Activated T-cell treated with anti-CD3 and anti-CD28 coated beads, Interleukin-2, amount 50 U/mL, for 72 hours (primary cell): ENCODE data around the gene INAFM1. TPM values are rescaled to one million over a fixed set of nuclear protein-coding genes. Genes with fewer than 3 reads are reported as not detected.
"Not testable (repeated sequence)": the region's sequence is repeated elsewhere in the genome, so short reads cannot be mapped to it uniquely, and the experiment has no call there.

Source experiments
- ATAC-seq, 2 donors: fragments of 150-1000 bp; cut with Tn5 transposase; replicated peaks in 1 of 2; 2 replicates each; pipeline ENCODE4 v1.10.0; 2021; ENCODE audit warnings: moderate library complexity in 2 of 2, mild to moderate bottlenecking in 1 of 2
- DNase-seq, 2 donors: peaks; one replicate each; pipeline ENCODE4 v3.0.0; 2021 to 2022; ENCODE audit warnings: mixed read lengths in 1 of 2
- H3K27ac Mint-ChIP-seq: one replicate; pipeline ENCODE4 v1.8.0; 2022; ENCODE audit warnings: mild to moderate bottlenecking, moderate library complexity, mixed read lengths
- H3K27me3 Mint-ChIP-seq: one replicate; pipeline ENCODE4 v1.8.0; 2022; ENCODE audit warnings: low read depth, mixed read lengths
- H3K36me3 Mint-ChIP-seq, 2 donors: one replicate each; pipeline ENCODE4 v1.8.0; 2022; ENCODE audit warnings: mixed read lengths in 2 of 2, mild to moderate bottlenecking in 1 of 2; ENCODE audit not compliant: insufficient read depth in 2 of 2
- H3K4me1 Mint-ChIP-seq: one replicate; pipeline ENCODE4 v1.8.0; 2022; ENCODE audit warnings: low read depth, mixed read lengths
- H3K4me3 Mint-ChIP-seq, 2 donors: one replicate each; pipeline ENCODE4 v1.8.0; 2022; ENCODE audit warnings: mild to moderate bottlenecking in 2 of 2, mixed read lengths in 2 of 2, moderate library complexity in 2 of 2
- H3K9me3 Mint-ChIP-seq, 2 donors: one replicate each; pipeline ENCODE4 v1.8.0; 2022; ENCODE audit warnings: mixed read lengths in 2 of 2
- total RNA-seq, 2 donors: library from RNA; stranded (reverse); gene quantifications; one replicate each; pipeline ENCODE4 v1.2.3, GENCODE V29; 2022

The INAFM1 gene
- total RNA-seq, 2 donors from 2014 or later = 19.7 to 21.4 TPM

GRCh38 chr19:47267350-47267759 is 7.3 kb upstream of the INAFM1 start:
- Mint-ChIP-seq H3K4me1 (peaks cover 8% of the 10 kb centered on the region), H3K9me3 (no peaks in the 10 kb centered on the region), H3K27me3 (no peaks in the 10 kb centered on the region), H3K27ac (no peak overlapping the region), H3K4me3 (no peak overlapping the region), H3K36me3 (peaks cover 2 to 18% of the 10 kb centered on the region in 2 donors)
- DNase-seq (no peak), ATAC-seq (no peak)

GRCh38 chr19:47268028-47268427 is 6.7 kb upstream of the INAFM1 start:
- no peak overlapping the region for H3K4me3 Mint-ChIP-seq
- no peak for ATAC-seq
- no peak overlapping the region for H3K27ac Mint-ChIP-seq
- H3K4me1 Mint-ChIP-seq = peaks cover 15% of the 10 kb centered on the region
- no peaks in the 10 kb centered on the region for H3K27me3 Mint-ChIP-seq
- H3K9me3 Mint-ChIP-seq = no peaks in the 10 kb centered on the region
- peaks cover 2 to 16% of the 10 kb centered on the region in 2 donors for H3K36me3 Mint-ChIP-seq
- DNase-seq = no peak

GRCh38 chr19:47269596-47269995 is 5.1 kb upstream of the INAFM1 start:
- H3K27ac Mint-ChIP-seq = no peak overlapping the region
- no peak overlapping the region for H3K4me3 Mint-ChIP-seq
- peaks cover 2 to 13% of the 10 kb centered on the region in 2 donors for H3K36me3 Mint-ChIP-seq
- peaks cover 15% of the 10 kb centered on the region for H3K4me1 Mint-ChIP-seq
- no peaks in the 10 kb centered on the region for H3K27me3 Mint-ChIP-seq
- no peaks in the 10 kb centered on the region for H3K9me3 Mint-ChIP-seq
- ATAC-seq = no peak
- DNase-seq = no peak

- Mint-ChIP-seq H3K9me3 (no peaks in the 10 kb centered on the region), H3K36me3 (peaks cover 2 to 13% of the 10 kb centered on the region in 2 donors), H3K27me3 (no peaks in the 10 kb centered on the region), H3K4me3 (no peak overlapping the region), H3K27ac (no peak overlapping the region), H3K4me1 (peaks cover 18% of the 10 kb centered on the region)
- DNase-seq = no peak
- no peak for ATAC-seq
Measured at GRCh38 chr19:47270408-47270807, 4.3 kb upstream of the INAFM1 start.

GRCh38 chr19:47271949-47272348 is 2.7 kb upstream of the INAFM1 start:
- ATAC-seq (no peak), DNase-seq (no peak)
- peaks cover 23% of the 10 kb centered on the region for H3K4me1 Mint-ChIP-seq
- peak overlapping the region in 1 of 2 donors; percentile 97 for H3K4me3 Mint-ChIP-seq
- H3K27me3 Mint-ChIP-seq = no peaks in the 10 kb centered on the region
- peaks cover 5 to 15% of the 10 kb centered on the region in 2 donors for H3K36me3 Mint-ChIP-seq
- peak overlapping the region; percentile 7 for H3K27ac Mint-ChIP-seq
- no peaks in the 10 kb centered on the region for H3K9me3 Mint-ChIP-seq

GRCh38 chr19:47272448-47273312 is 2.0 kb upstream of the INAFM1 start:
- no peaks in the 10 kb centered on the region for H3K27me3 Mint-ChIP-seq
- peak overlapping the region; percentile 97 for H3K4me3 Mint-ChIP-seq
- DNase-seq (no peak), ATAC-seq (no peak)
- peaks cover 25% of the 10 kb centered on the region for H3K4me1 Mint-ChIP-seq
- H3K36me3 Mint-ChIP-seq = peaks cover 5 to 11% of the 10 kb centered on the region in 2 donors
- H3K9me3 Mint-ChIP-seq = no peaks in the 10 kb centered on the region
- H3K27ac Mint-ChIP-seq = peak overlapping the region; percentile 7

- ATAC-seq = peak; percentile 75 to 78
- Mint-ChIP-seq H3K9me3 (no peaks in the 10 kb centered on the region), H3K27me3 (no peaks in the 10 kb centered on the region), H3K36me3 (peaks cover 6 to 11% of the 10 kb centered on the region in 2 donors), H3K4me3 (peak overlapping the region; percentile 97), H3K4me1 (peaks cover 29% of the 10 kb centered on the region), H3K27ac (peak overlapping the region; percentile 95)
- peak; percentile 91 to 92 for DNase-seq
Measured at GRCh38 chr19:47273313-47274070, 1.2 kb upstream of the INAFM1 start.

- Mint-ChIP-seq H3K27me3 (no peaks in the 10 kb centered on the region), H3K4me1 (peaks cover 29% of the 10 kb centered on the region), H3K36me3 (peaks cover 6 to 11% of the 10 kb centered on the region in 2 donors), H3K4me3 (peak overlapping the region; percentile 83 to 86), H3K27ac (peak overlapping the region; percentile 50), H3K9me3 (no peaks in the 10 kb centered on the region)
- no peak for DNase-seq
- ATAC-seq = peak; percentile 38 to 39
Measured at GRCh38 chr19:47274891-47275761, 441 bp downstream of the INAFM1 start.

- no peaks in the 10 kb centered on the region for H3K27me3 Mint-ChIP-seq
Measured at GRCh38 chr19:47275791-47276461, 1.2 kb downstream of the INAFM1 start.

GRCh38 chr19:47276513-47276912 is 1.8 kb downstream of the INAFM1 start:
- peak overlapping the region in 1 of 2 donors; percentile 83 for H3K4me3 Mint-ChIP-seq
- not testable (repeated sequence) for H3K36me3 Mint-ChIP-seq, H3K27ac Mint-ChIP-seq, H3K27me3 Mint-ChIP-seq, H3K9me3 Mint-ChIP-seq, DNase-seq, ATAC-seq
- H3K4me1 Mint-ChIP-seq = peaks cover 23% of the 10 kb centered on the region

More at GRCh38 chr19:47275791-47276461, 1.2 kb downstream of the INAFM1 start:
- DNase-seq = no peak
- Mint-ChIP-seq H3K36me3 (peaks cover 6 to 8% of the 10 kb centered on the region in 2 donors), H3K4me1 (peaks cover 26% of the 10 kb centered on the region), H3K4me3 (peak overlapping the region; percentile 83 to 86), H3K27ac (peak overlapping the region; percentile 50), H3K9me3 (no peaks in the 10 kb centered on the region)
- ATAC-seq = no peak

GRCh38 chr19:47280183-47280797 is 5.6 kb downstream of the INAFM1 start:
- Mint-ChIP-seq H3K4me3 (no peak overlapping the region), H3K4me1 (peaks cover 21% of the 10 kb centered on the region), H3K27me3 (no peaks in the 10 kb centered on the region), H3K27ac (no peak overlapping the region), H3K36me3 (peaks cover 6 to 8% of the 10 kb centered on the region in 2 donors), H3K9me3 (no peaks in the 10 kb centered on the region)
- DNase-seq (peak; percentile 66 to 68), ATAC-seq (peak; percentile 35 to 62)
